DOHH2 (cell line): ENCODE data around the gene ICOSLG.
"Not testable (repeated sequence)": the region's sequence is repeated elsewhere in the genome, so short reads cannot be mapped to it uniquely, and the experiment has no call there.

Experiments
- H3F3A ChIP-seq: fragments of 200-600 bp; sonication (generic), shearing (Covaris generic); 2 replicates; pipeline ENCODE4 v1.6.0; 2016; ENCODE audit warnings: antibody characterized with exemption, mild to moderate bottlenecking; ENCODE audit not compliant: control insufficient read depth, insufficient read depth
- H3K27ac ChIP-seq: fragments of 200-600 bp; sonication (generic); 2 replicates; pipeline ENCODE4 v1.5.1; 2014; ENCODE audit warnings: low read depth, mild to moderate bottlenecking, low read length, moderate library complexity
- H3K27me3 ChIP-seq: fragments of 200-600 bp; sonication (generic); 2 replicates; pipeline ENCODE4 v1.6.1; 2014; ENCODE audit warnings: mild to moderate bottlenecking, low read length, mixed read lengths; ENCODE audit not compliant: control insufficient read depth
- H3K36me3 ChIP-seq: fragments of 200-600 bp; sonication (generic); 2 replicates; pipeline ENCODE4 v1.6.1; 2014; ENCODE audit warnings: mild to moderate bottlenecking, low read length, moderate library complexity, mixed read lengths; ENCODE audit not compliant: control insufficient read depth
- H3K4me1 ChIP-seq: fragments of 200-600 bp; sonication (generic); 2 replicates; pipeline ENCODE4 v1.6.1; 2014; ENCODE audit warnings: mild to moderate bottlenecking, low read length, mixed read lengths; ENCODE audit not compliant: control insufficient read depth
- H3K4me2 ChIP-seq: fragments of 200-600 bp; sonication (generic); 2 replicates; pipeline ENCODE4 v1.6.0; 2014; ENCODE audit warnings: mild to moderate bottlenecking, low read length, moderate library complexity
- H3K4me3 ChIP-seq: fragments of 200-600 bp; sonication (generic); 2 replicates; pipeline ENCODE4 v1.5.1; 2014; ENCODE audit warnings: mild to moderate bottlenecking, low read length, mixed read lengths
- H3K79me2 ChIP-seq: fragments of 200-600 bp; sonication (generic); 2 replicates; pipeline ENCODE4 v1.6.1; 2014; ENCODE audit warnings: mild to moderate bottlenecking, low read length, mixed read lengths; ENCODE audit not compliant: control insufficient read depth
- H3K9me2 ChIP-seq: fragments of 200-600 bp; sonication (generic); replicated peaks from 2 replicates; pipeline ENCODE4 v1.6.1; 2014; ENCODE audit warnings: mild to moderate bottlenecking, low read length, mixed read lengths; ENCODE audit not compliant: control insufficient read depth
- H3K9me3 ChIP-seq: fragments of 200-600 bp; sonication (generic); 2 replicates; pipeline ENCODE4 v1.6.1; 2014; ENCODE audit warnings: antibody characterized with exemption, low read length, mixed read lengths; ENCODE audit not compliant: control insufficient read depth, insufficient read depth
- H4K20me1 ChIP-seq: fragments of 200-600 bp; sonication (generic); 2 replicates; pipeline ENCODE4 v1.6.0; 2014; ENCODE audit warnings: low read depth, mild to moderate bottlenecking, antibody characterized with exemption, low read length, moderate library complexity; ENCODE audit not compliant: control insufficient read depth, insufficient read depth

The ICOSLG gene

DNA sequence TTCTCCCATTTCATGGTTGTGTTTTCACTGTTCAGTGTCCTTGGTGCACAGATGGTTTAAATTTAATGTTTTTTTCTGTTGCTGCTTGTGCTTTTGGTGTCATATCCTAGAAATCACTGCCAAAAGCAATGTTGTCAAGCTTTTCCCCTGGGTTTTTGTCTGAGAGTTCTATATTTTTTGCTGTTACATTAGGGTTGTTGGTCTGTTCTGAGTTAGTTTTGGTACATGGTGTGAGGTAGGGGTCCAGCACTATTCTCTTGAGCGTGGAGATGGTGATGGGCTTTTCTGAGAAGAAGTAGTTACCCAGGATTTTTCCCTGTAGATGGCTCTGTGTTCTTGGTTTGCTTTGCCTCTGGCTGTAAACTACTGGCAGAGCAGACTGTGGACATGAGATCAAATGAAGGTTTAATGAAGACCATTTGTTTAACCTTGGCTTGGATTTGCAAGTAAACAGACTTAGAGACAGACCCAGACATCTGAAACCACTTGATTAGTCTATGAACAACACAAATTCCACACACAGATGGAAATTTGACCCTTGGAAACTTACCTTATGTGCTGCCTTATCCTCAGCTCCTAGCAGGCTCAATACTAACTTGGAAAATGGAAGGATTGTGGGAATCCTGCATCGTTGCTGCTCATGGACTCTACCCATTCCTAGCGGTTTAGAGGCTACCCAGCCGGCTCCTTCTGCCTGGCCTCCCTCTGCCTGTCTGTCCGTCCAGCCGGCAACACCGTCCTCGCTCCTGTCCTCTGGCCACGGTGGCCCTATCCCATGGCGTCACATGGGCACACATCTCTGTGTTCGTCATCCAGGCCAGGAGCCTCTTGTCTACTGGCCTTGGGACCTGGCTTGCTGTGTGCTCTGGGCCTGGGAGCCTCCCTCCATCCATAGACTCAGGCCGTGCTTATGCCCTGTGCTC, 50.1 kb downstream of the ICOSLG start:
- not testable (repeated sequence) for H3K9me3 ChIP-seq, H3K36me3 ChIP-seq, H3K4me2 ChIP-seq, H3K9me2 ChIP-seq, H3K79me2 ChIP-seq, H3F3A ChIP-seq, H3K4me1 ChIP-seq, H3K27ac ChIP-seq, H3K27me3 ChIP-seq, H3K4me3 ChIP-seq, H4K20me1 ChIP-seq

DNA sequence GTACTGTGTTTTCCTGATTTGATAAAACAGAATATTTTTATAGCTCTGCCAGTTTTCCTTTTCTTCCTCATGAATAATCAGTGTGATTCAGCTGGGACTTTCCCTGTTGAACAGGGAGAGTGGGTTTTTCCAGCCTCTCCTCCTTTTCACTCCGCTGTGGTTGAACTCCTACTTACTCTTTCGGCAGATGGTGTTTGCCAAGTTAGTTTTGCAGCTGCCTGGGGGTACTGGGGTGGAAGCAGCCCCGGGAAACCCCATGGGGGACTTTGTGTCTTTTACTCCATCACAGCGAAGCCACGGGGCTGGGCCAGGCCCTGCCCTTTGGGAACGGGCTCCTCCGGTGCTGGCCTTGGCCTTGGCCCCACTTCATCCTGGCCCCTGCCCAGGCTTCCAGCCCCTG, 55.9 kb downstream of the ICOSLG start:
- not testable (repeated sequence) for H3K27ac ChIP-seq, H3K4me3 ChIP-seq, H4K20me1 ChIP-seq, H3K27me3 ChIP-seq, H3F3A ChIP-seq, H3K4me1 ChIP-seq, H3K9me3 ChIP-seq, H3K79me2 ChIP-seq, H3K36me3 ChIP-seq, H3K4me2 ChIP-seq, H3K9me2 ChIP-seq

DNA sequence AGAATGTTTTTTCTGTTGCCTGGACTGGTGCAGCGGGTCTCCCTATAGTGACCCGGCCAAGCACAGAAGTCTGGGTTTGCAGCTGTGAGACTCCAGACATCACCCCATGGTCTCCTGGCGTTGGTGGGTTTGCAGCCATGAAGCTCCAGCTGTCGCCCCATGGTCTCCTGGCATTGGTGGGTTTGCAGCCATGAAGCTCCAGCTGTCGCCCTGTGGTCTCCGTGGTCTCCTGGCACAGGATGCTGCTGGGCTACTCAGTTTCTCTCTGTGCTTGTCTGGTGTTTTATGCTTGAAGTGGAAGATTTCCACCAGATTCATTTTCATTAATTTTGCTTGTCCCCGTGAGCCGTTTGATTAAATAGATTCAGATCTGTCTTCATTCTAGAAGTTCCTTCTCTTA, 58.5 kb downstream of the ICOSLG start:
- not testable (repeated sequence) for H3K9me2 ChIP-seq, H3K27me3 ChIP-seq, H3K79me2 ChIP-seq, H4K20me1 ChIP-seq, H3K27ac ChIP-seq, H3K4me3 ChIP-seq, H3K9me3 ChIP-seq, H3K36me3 ChIP-seq, H3F3A ChIP-seq, H3K4me2 ChIP-seq, H3K4me1 ChIP-seq

DNA sequence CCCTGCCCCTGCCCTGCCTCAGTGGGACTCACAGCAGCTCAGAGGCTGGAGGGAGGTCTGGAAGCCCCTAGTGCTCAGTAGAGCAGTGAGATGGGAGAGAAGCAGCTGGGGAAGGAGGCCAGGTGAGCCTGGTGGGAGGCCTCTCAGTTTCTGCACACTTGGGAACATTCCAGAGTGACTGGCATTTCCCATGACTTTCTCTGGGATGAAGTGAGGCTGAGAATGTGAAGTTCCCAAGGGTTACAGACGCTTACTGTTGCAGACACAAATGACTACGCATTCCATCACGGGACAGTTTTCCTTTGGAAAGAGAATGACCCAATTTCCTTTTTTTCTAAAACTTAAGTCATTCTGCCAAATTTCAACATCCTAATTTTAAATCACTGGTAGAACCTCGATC, 59.2 kb downstream of the ICOSLG start:
- H3K9me2 ChIP-seq, H4K20me1 ChIP-seq, H3K4me2 ChIP-seq, H3K79me2 ChIP-seq, H3K4me3 ChIP-seq, H3K36me3 ChIP-seq, H3K27me3 ChIP-seq, H3K27ac ChIP-seq, H3F3A ChIP-seq, H3K9me3 ChIP-seq, H3K4me1 ChIP-seq: not testable (repeated sequence)

DNA sequence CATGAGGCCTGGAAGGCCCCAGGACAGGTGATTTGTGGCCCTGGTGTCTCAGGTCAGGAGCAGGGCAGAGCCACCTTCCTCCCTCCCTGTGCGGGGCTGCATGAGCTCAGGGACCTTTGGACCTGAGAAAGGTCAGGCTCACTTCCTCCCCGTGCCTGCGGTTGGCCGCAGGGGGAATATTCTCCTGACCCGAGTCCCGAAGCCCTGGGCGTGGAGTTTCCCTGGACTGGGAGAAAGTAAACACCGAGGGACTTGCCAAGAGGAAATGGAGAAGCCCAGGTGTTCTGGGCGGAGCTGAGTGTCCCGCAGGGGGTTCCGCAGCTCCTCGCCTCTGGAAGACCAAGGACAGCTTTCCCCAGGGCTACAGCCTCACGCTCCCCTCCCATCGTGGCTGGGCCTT, 64.6 kb downstream of the ICOSLG start:
- H4K20me1 ChIP-seq, H3K36me3 ChIP-seq, H3K4me1 ChIP-seq, H3F3A ChIP-seq, H3K9me2 ChIP-seq, H3K79me2 ChIP-seq, H3K27ac ChIP-seq, H3K4me2 ChIP-seq, H3K9me3 ChIP-seq, H3K27me3 ChIP-seq, H3K4me3 ChIP-seq: not testable (repeated sequence)

DNA sequence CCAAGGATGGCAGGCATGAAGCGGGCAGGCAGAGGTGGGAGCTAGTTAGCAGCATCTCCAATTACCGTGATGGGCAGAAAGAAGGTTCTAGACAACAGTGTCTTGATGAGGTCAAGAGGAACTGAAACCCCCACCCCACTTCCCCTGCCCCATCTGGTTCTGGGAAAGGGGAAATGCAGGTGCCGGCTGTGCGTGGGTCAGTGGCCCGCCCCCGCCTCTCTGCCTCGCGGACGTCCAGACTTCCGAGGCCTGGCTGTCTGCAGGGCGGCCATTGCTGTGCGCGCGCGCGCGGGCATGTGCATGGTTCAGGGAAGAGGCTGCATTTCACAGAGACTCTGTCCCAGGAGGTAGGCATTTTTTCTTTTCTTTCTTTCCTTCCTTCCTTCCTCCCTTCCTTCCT, 65.6 kb downstream of the ICOSLG start:
- H3K79me2 ChIP-seq, H3K9me2 ChIP-seq: not testable (repeated sequence)

More for the DNA sequence above, 65.6 kb downstream of the ICOSLG start:
- H3K27ac ChIP-seq, H3K9me3 ChIP-seq, H3K27me3 ChIP-seq, H3F3A ChIP-seq, H3K36me3 ChIP-seq, H3K4me3 ChIP-seq, H3K4me1 ChIP-seq, H4K20me1 ChIP-seq, H3K4me2 ChIP-seq: not testable (repeated sequence)
